Measurements from ENCODE around the gene CCDC50.

CCDC50 gene

DNA sequence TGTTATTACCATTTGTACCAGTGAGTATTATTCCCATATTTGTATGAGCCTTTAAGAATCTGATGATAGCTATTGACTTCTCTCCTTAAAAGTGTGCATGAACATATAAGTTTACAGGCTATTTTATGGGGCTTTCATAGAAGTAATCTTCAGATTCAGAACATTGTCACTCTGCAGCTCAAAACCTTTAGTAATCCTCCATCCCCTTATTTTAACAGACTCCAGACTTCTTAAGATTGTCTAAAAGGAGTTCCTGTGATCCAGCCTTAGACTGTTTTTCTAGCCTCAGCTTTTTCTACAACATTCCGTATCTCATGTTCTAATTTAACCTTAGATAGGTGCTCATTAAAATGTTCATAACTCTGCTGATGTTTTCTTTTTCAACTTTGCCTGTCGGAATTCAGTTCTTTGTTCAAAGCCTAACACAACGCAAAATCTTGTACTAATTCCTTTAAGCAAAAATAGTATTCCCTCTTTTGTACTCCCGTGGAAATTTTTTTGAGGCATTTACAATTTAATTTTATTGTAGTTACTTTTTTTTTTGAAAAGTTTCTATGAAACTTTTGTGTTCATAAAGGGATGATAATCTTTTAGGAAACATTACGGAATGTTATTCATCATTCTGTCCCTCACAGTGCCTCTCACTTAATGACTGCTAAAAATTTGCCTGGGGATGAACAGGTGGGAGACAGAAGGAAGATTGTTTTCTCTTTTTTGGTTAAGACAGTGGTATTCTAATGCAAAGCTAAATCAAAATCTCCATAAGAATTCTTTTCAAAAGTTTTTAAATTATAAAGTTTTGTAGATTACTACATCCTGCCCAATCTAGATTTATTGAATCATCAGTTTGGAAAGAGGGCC is 39.8 kb downstream of the CCDC50 start:
- Histone ChIP-seq H3F3A (ENCODE audit: control insufficient read depth, insufficient read depth) (no peaks in the 10 kb centered on the region), H3K27ac (ENCODE audit: low read depth, low read length) (no peak overlapping the region), H3K4me1 (ENCODE audit: control insufficient read depth, low read length) (peaks cover 7% of the 10 kb centered on the region), H3K27me3 (ENCODE audit: control insufficient read depth, low read length) (no peaks in the 10 kb centered on the region), H3K4me2 (ENCODE audit: low read length) (no peak overlapping the region), H3K79me2 (ENCODE audit: control insufficient read depth, low read length) (no peaks in the 10 kb centered on the region), H3K9me3 (ENCODE audit: control insufficient read depth, insufficient read depth, low read length) (no peaks in the 10 kb centered on the region), H3K4me3 (ENCODE audit: low read length) (no peak overlapping the region), H3K36me3 (ENCODE audit: control insufficient read depth, low read length) (peaks cover 17% of the 10 kb centered on the region), H4K20me1 (ENCODE audit: control insufficient read depth, insufficient read depth, low read depth, low read length) (no peaks in the 10 kb centered on the region), H3K9me2 (replicated peaks; ENCODE audit: control insufficient read depth, low read length) (no peaks in the 10 kb centered on the region)
- TF ChIP-seq CTCF (IDR thresholded peaks at IDR 0.05; ENCODE audit: low read depth, low read length, poor library complexity, severe bottlenecking) (no peak), EZH2phosphoT487 (IDR thresholded peaks at IDR 0.05; ENCODE audit: borderline replicate concordance, low read length) (no peak)

DNA sequence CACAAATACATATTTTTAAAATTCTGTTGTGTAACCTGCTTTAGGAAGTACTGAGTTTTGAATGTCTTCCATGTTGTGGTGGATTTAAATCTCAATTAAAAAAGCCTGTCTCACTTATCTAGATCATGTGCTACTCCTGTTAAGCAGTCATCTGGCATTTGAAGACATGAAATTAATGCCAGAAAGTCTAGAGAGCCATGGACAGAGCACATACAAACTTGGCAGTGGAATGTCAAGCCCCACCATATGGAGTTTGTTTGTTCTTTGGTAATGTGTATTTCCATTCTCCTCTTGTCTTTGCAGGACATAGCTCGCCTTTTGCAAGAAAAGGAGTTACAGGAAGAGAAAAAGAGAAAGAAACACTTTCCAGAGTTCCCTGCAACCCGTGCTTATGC is 40.4 kb downstream of the CCDC50 start:
- H3K27ac ChIP-seq (ENCODE audit: low read depth, low read length): no peak overlapping the region
- no peaks in the 10 kb centered on the region for H3K79me2 ChIP-seq (ENCODE audit: control insufficient read depth, low read length)
- peaks cover 7% of the 10 kb centered on the region for H3K4me1 ChIP-seq (ENCODE audit: control insufficient read depth, low read length)
- TF ChIP-seq CTCF (IDR thresholded peaks at IDR 0.05; ENCODE audit: low read depth, low read length, poor library complexity, severe bottlenecking): no peak
- no peak for TF ChIP-seq EZH2phosphoT487 (IDR thresholded peaks at IDR 0.05; ENCODE audit: borderline replicate concordance, low read length)
- H3K27me3 ChIP-seq (ENCODE audit: control insufficient read depth, low read length): no peaks in the 10 kb centered on the region
- no peaks in the 10 kb centered on the region for H3K9me2 ChIP-seq (replicated peaks; ENCODE audit: control insufficient read depth, low read length)
- no peaks in the 10 kb centered on the region for H3K9me3 ChIP-seq (ENCODE audit: control insufficient read depth, insufficient read depth, low read length)
- H3K4me3 ChIP-seq (ENCODE audit: low read length): no peak overlapping the region
- H3F3A ChIP-seq (ENCODE audit: control insufficient read depth, insufficient read depth): no peaks in the 10 kb centered on the region
- H3K4me2 ChIP-seq (ENCODE audit: low read length): no peak overlapping the region
- H4K20me1 ChIP-seq (ENCODE audit: control insufficient read depth, insufficient read depth, low read depth, low read length): no peaks in the 10 kb centered on the region
- peaks cover 17% of the 10 kb centered on the region for H3K36me3 ChIP-seq (ENCODE audit: control insufficient read depth, low read length)

GRCh38 chr3:191372122-191372521 is 42.9 kb downstream of the CCDC50 start:
- H3K9me3 ChIP-seq (ENCODE audit: control insufficient read depth, insufficient read depth, low read length): no peaks in the 10 kb centered on the region
- no peaks in the 10 kb centered on the region for H4K20me1 ChIP-seq (ENCODE audit: control insufficient read depth, insufficient read depth, low read depth, low read length)
- H3K4me3 ChIP-seq (ENCODE audit: low read length): no peak overlapping the region
- no peak overlapping the region for H3K27ac ChIP-seq (ENCODE audit: low read depth, low read length)
- no peaks in the 10 kb centered on the region for H3K27me3 ChIP-seq (ENCODE audit: control insufficient read depth, low read length)
- no peak overlapping the region for H3K4me2 ChIP-seq (ENCODE audit: low read length)
- TF ChIP-seq EZH2phosphoT487 (IDR thresholded peaks at IDR 0.05; ENCODE audit: borderline replicate concordance, low read length) (no peak), CTCF (IDR thresholded peaks at IDR 0.05; ENCODE audit: low read depth, low read length, poor library complexity, severe bottlenecking) (no peak)
- H3F3A ChIP-seq (ENCODE audit: control insufficient read depth, insufficient read depth): no peaks in the 10 kb centered on the region
- H3K36me3 ChIP-seq (ENCODE audit: control insufficient read depth, low read length): peaks cover 24% of the 10 kb centered on the region
- H3K9me2 ChIP-seq (replicated peaks; ENCODE audit: control insufficient read depth, low read length): no peaks in the 10 kb centered on the region
- H3K79me2 ChIP-seq (ENCODE audit: control insufficient read depth, low read length): no peaks in the 10 kb centered on the region
- H3K4me1 ChIP-seq (ENCODE audit: control insufficient read depth, low read length): peaks cover 7% of the 10 kb centered on the region
